Stimulated activated CD4-positive, alpha-beta T cell treated with anti-CD3 and anti-CD28 coated beads, Interleukin-2, amount 100 ng/mL, for 24 hours (primary cell): ENCODE measurements around the gene USH2A.

Experiments
- DNase-seq, 2 donors: peaks; one replicate each; pipeline ENCODE4 v3.0.0-alpha.2; 2020

Gene USH2A

DNA sequence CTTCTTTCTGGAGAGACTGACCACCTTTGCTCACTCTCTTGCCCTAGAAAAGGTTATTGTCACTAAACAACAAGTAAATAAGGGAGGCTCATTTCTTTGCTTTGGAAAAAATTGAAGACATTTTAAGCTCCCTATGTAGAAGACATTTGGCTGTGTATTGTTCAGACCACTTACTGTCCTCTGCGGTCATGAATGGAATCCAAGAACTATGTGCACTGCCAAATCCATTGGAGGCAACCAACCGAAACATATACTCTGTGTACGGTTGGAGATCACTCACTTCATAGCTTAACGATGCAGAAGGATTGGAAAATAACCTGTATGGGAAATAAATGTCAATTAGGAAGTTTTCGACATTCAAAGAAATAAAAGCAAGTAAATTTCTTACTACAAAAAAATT lies 523.3 kb downstream of the USH2A start:
- DNase-seq, result no peak

- no peak for DNase-seq
Observed at GRCh38 chr1:215895893-215896292, 527.4 kb downstream of the USH2A start.

DNA sequence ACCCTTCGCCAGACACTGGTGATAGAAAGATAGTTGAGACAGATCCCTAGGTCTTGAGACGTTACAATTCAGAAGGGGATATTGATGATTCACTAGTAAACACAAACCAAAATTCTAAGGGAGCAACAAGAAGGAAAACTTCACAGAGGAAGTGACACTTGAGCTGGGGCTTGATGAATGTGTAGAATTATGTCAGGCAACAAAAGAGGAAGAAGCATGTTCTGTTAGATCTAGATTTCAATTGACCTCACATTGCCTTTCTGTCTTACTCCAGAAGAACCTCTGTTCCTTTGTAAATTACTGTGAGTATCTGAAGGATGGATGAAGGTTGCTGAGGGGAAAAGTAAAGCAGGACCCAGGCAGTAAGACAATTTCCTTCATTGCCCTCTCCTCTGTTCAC lies 528.0 kb downstream of the USH2A start:
- DNase-seq, result no peak

GRCh38 chr1:215894617-215895016 lies 528.6 kb downstream of the USH2A start:
- DNase-seq, result no peak

GRCh38 chr1:215891266-215892057 lies 531.8 kb downstream of the USH2A start:
- DNase-seq, result no peak

- no peak for DNase-seq
Observed at GRCh38 chr1:215890438-215890837, 532.8 kb downstream of the USH2A start.

DNA sequence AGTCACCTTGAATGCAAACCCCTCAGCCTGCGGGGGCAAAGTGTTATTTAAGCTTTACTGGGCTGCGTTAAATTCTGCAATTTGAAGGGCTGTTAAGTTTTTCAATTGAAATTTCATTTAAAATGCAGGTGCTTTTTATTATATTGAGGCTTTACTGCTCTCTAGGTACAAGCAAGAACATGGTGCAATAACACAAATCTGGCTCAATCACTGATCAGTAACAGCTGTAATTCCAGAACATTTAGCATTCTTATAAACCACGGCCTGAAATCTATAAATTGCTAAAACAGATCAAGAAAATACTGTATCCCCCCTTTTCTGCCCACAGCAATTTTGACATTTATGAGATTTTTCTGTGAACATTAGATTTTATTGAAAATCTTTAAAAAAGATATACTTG lies 533.4 kb downstream of the USH2A start:
- DNase-seq, result no peak

GRCh38 chr1:215888159-215888558 lies 535.1 kb downstream of the USH2A start:
- no peak for DNase-seq

GRCh38 chr1:215887627-215888026 lies 535.6 kb downstream of the USH2A start:
- DNase-seq, result no peak

GRCh38 chr1:215883004-215883403 lies 540.2 kb downstream of the USH2A start:
- no peak for DNase-seq

DNA sequence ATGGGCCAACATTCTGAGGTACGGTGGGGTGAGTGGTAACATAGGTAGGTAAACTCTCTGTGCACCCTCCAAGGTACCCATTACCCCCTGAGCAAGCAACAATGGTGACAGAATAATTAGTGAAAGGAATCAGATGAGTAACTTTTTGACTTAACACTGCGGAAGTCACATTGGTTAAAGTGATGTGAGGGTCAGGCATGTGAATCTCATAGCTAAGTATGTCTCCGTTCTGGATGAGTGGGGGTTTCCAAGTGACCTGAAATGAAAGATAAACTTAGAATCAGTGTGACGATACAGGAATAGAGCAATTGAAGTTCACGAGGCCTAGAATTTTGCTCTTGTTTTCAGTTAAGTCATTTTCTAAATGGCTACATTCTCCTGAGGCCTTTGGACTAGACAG lies 544.4 kb downstream of the USH2A start:
- DNase-seq, result no peak

DNA sequence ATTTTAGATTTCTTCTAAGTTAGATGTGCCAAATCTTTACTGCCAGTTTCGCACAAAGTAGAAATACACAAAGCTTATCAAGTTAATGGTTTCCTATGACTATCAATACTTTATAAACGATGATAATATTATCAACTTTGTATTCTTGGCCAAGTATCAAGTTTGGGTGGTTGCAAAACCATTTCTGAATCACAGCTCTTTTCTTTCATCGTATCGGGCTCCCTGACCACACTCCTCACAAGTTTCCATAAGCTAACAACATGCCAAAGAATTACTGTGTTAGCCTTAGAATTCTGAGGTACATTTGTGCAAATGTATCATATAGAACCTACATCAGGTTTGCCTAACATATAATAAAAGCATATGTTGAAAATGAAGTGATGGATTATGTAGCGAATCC lies 545.1 kb downstream of the USH2A start:
- DNase-seq, result no peak

- no peak for DNase-seq
Observed at GRCh38 chr1:215877452-215877951, 545.7 kb downstream of the USH2A start.

GRCh38 chr1:215875712-215876111 lies 547.5 kb downstream of the USH2A start:
- no peak for DNase-seq

DNA sequence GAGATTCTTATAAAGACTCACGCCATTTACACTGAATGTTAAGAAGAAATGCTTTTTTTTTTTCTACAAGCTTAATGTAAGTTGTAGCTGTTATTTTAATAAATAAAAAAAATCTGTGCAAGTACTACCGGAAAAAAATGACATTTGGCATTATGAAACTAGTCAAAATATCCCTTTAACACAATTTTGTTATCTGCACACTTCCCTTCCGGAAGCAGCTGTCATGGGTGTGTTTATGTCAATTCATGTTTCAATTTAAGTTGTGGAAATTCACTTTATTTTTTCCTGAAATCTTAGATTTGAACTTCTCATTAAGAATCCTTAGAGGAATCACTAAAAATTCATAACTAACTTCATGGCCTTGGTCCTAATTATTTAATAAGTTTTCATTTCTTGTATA lies 548.0 kb downstream of the USH2A start:
- DNase-seq, result no peak

DNA sequence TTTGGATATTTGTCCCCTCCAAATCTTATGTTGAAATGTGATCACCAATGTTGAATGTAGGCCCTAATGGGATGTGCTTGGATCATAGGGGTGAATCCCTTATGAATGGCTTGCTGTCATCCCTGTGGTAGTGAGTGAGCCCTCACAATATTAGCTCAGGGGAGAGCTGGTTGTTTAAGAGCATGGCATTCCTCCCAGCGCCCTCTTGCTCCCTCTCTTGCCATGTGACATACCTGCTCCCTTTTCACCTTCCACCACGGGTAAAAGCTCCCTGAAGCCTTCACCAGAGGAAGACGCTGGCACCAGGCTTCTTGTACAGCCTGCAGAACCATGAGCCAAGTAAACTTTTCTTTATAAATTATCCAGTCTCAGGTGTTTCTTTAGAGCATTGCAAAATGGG lies 550.6 kb downstream of the USH2A start:
- no peak for DNase-seq

DNA sequence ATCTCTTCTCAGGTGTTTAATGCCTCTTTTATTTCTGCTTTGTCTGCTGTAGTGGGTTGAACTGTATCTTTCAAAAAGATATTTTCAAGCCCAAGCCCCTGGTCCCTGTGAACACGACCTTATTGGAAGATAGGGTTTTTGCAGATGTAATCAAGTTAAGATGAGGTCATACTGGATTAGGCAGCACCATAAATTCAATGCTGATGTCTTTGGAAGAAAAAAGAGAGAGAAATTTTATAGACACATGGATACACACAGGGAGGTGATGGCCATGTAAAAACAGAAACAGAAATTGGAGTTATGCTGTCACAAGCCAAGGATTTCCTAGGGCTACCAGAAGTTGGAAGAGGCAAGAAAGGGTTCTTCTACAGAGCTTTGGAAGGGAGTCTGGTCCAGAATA lies 554.7 kb downstream of the USH2A start:
- DNase-seq, result no peak

DNA sequence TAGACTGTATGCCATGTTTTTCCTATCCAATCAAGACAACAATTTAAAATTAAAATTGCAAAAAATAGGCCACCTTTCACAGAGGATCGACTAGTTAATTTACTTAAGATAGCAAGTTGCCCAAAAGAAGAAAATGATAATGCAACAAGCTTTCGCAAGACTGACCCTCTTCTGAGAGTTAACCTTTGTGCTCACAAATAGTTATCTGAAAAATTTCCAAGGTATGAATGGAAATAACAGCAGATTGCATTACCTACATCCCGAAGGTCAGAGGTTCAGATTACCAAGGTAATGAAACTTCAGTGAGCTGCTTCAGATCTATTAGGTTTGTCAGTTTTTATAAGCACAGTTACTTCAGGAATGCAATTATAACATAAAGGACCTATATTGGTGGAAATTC lies 558.2 kb downstream of the USH2A start:
- DNase-seq, result no peak

GRCh38 chr1:215863796-215864195 lies 559.5 kb downstream of the USH2A start:
- DNase-seq, result no peak

GRCh38 chr1:215860833-215861232 lies 562.4 kb downstream of the USH2A start:
- no peak for DNase-seq

- DNase-seq, result no peak
Observed at GRCh38 chr1:215857317-215857716, 565.9 kb downstream of the USH2A start.

- no peak for DNase-seq
Observed at GRCh38 chr1:215845234-215845891, 577.9 kb downstream of the USH2A start.

- no peak for DNase-seq
Observed at GRCh38 chr1:215844777-215845176, 578.5 kb downstream of the USH2A start.

GRCh38 chr1:215844266-215844665 lies 579.0 kb downstream of the USH2A start:
- no peak for DNase-seq

DNA sequence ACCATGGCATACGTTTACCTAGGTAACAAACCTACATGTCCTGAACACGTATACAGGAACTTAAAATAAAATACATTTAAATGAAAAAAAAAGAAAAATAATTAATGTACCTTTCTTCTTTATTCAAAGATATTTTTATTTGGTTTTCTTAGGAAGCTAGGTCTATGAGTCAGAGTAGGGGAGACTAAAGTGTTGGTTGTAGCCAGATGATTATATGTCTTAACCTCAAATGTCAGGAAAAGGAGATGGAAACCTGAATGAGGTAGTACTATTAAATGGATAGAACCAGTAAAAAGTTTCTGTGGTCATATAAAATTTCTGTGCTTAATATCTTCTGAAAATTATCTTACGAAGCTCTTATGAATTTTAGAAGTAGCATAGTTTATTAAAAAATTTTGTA lies 580.3 kb downstream of the USH2A start:
- no peak for DNase-seq
